HG03159 (cell line): ENCODE measurements around the gene HYLS1.
"Not testable (repeated sequence)": the region's sequence is repeated elsewhere in the genome, so short reads cannot be mapped to it uniquely, and the experiment has no call there.

Source experiments
- ATAC-seq: cut with Tn5 transposase; IDR thresholded peaks from one replicate; pipeline ENCODE4 v1.9.1; 2021; ENCODE audit warnings: mild to moderate bottlenecking, moderate library complexity; ENCODE audit not compliant: unreplicated experiment

Gene HYLS1

GRCh38 chr11:125887373-125888324 lies at the start of gene HYLS1:
HYLS1 (plus strand) TSS chr11:125887668; CDS start chr11:125899369, 11,701 bp downstream.
- peak; percentile 90 for ATAC-seq

- no peak for ATAC-seq
Measured at GRCh38 chr11:125842321-125842948, 45.0 kb upstream of the HYLS1 start.

GRCh38 chr11:125846188-125846587 lies 41.3 kb upstream of the HYLS1 start:
- ATAC-seq = no peak

- ATAC-seq = not testable (repeated sequence)
Measured at GRCh38 chr11:125857670-125858069, 29.8 kb upstream of the HYLS1 start.

- ATAC-seq = not testable (repeated sequence)
Measured at GRCh38 chr11:125862786-125863185, 24.7 kb upstream of the HYLS1 start.

GRCh38 chr11:125865354-125865753 lies 22.1 kb upstream of the HYLS1 start:
- not testable (repeated sequence) for ATAC-seq

GRCh38 chr11:125869521-125869920 lies 17.9 kb upstream of the HYLS1 start:
- ATAC-seq = no peak

GRCh38 chr11:125871391-125872137 lies 15.9 kb upstream of the HYLS1 start:
- ATAC-seq = no peak

GRCh38 chr11:125872138-125872491 lies 15.4 kb upstream of the HYLS1 start:
- no peak for ATAC-seq

GRCh38 chr11:125873881-125874555 lies 13.4 kb upstream of the HYLS1 start:
- ATAC-seq = no peak

- ATAC-seq = no peak
Measured at GRCh38 chr11:125874556-125875124, 12.8 kb upstream of the HYLS1 start.

GRCh38 chr11:125881291-125881690 lies 6.2 kb upstream of the HYLS1 start:
- no peak for ATAC-seq

GRCh38 chr11:125883375-125883774 lies 4.1 kb upstream of the HYLS1 start:
- ATAC-seq = no peak

- ATAC-seq = peak; percentile 35
Measured at GRCh38 chr11:125886997-125887372, 483 bp upstream of the HYLS1 start.

- no peak for ATAC-seq
Measured at GRCh38 chr11:125890447-125891100, 3.1 kb downstream of the HYLS1 start.

GRCh38 chr11:125892071-125892470 lies 4.6 kb downstream of the HYLS1 start:
- ATAC-seq = no peak

GRCh38 chr11:125892994-125893393 lies 5.5 kb downstream of the HYLS1 start:
- no peak for ATAC-seq

GRCh38 chr11:125901872-125902271 lies 14.4 kb downstream of the HYLS1 start:
- no peak for ATAC-seq

- peak; percentile 32 for ATAC-seq
Measured at GRCh38 chr11:125902277-125902926, 14.9 kb downstream of the HYLS1 start.
